ENCODE measurements around the gene SERPINB10.

The SERPINB10 gene, protein sequence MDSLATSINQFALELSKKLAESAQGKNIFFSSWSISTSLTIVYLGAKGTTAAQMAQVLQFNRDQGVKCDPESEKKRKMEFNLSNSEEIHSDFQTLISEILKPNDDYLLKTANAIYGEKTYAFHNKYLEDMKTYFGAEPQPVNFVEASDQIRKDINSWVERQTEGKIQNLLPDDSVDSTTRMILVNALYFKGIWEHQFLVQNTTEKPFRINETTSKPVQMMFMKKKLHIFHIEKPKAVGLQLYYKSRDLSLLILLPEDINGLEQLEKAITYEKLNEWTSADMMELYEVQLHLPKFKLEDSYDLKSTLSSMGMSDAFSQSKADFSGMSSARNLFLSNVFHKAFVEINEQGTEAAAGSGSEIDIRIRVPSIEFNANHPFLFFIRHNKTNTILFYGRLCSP

DNA sequence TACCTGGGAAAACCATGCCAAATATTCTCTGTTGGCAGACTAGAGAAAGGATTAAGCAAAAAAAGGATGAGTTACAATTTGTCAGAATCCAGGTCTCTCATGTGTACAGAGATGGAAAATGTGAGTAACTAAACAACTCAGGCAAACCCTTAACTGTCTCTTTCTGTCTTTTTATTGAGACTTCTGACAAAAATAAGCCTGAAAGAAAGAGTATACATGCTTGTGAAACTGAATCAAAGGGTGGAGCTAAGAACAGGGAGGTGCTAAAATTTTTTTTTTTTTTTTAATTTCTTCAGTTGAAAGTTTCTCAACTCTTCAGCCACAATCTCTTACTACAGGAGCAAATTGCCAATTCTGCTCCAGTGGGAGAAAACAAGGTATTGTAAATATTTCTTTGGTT is at the start of gene SERPINB10:
Gene SERPINB10, plus strand, starts transcription at position 295 of the 400 bp plus-strand sequence. CDS start 7,553 bp downstream, outside the sequence.
- DNase-seq = no peak

DNA sequence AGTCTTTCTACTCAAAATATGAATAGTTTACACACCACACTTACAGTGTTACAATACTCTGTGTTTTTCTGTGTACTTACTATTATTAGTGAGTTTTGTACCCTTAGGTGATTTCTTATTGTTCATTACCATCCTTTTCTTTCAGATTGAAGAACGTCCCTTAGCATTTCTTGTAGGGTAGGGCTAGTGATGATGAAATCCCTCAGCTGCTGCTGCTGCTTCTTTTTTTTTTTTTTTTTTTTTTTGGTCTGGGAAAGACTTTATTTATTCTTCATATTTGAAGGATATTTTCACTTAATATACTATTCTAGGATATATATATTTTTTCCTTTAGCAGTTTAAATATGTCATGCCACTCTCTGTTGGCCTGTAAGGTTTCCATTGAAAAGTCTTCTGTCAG is 49.3 kb upstream of the SERPINB10 start:
- no peak for DNase-seq

DNA sequence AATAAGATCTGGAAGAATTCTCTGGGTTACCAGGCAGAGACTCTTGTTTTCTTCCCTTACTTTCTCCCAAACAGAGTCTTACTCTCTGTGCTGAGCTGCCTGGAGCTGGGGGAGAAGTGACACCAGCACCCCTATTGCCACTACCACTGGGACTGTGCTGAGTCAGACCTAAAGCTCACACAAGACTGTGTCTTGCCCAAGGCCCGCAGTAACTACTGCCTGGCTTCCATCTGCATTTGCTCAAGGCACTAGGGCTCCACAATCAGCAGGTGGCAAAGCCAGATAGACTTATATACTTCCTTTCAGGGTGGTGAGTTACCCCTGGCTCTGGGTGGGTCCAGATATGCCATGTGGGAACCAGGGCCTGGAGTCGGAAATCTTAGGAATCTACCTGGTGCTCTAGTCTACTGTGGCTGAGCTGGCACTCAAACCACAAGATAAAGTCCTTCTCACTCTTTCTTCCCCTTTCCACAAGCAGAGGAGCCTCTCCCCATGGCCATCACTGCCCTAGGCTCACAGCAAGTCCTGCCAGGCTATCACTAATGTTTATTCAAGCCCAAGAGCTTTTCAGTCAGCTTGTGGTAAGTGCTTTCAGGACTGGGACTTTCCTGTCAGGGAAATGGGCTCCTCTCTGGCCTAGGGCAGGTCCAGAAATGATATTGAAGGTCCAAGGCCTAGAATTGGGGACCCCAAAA is 47.8 kb upstream of the SERPINB10 start:
- no peak for DNase-seq

DNA sequence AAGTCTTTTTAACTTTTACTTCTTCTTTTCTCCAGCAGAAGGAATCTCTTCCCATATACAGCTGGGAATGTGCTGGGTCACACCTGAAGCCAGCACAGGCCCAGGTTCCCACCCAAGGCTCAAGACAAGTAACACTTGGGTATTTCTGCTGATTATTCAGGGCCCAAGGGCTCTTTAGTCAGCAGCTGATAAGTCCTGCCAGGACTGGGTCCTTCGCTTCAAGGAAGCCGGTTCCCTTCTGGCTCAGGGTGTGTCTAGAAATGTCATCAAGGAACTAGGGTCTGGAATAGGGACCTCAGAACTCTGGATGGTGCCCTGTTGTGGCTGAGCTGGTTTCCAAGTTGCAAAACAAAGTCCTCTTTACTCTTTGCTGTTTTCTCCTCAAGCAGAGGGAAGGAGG is 47.2 kb upstream of the SERPINB10 start:
- DNase-seq = no peak

DNA sequence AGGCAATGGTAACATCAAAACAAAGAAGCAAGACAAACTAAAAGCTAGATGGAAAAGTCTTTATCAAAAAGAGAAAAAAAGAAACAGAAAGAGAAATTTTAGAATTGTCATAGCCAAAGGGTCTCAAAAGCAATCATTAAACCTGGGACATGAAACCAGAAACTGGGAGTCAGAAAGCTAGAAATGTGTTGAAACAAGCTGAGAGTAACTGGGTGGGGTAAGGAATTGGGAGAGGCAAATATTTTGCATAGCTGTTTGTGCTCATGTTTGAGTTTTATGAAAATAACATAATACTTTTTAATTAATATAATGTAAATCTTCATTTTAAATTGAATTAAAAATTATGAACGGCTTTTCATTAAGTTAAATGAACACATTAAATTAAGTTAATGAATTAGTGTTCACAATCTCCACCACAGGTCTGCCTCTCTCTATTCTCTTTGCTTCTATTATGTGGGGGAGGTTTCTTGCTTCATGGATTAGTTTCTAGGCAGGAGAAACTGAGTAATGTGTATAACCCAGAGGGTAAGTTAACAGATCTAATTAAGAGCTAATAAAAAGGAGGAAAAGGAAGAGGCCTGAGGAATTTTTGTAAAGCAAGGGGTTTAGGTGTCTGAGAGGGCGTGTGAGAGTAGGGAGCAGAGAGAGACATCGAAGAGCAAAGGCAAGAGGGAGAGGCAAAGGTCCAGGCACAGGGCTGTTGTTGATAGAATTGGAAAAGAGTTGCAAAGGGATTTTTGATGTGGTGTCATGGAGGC is 40.2 kb upstream of the SERPINB10 start:
- no peak for DNase-seq

DNA sequence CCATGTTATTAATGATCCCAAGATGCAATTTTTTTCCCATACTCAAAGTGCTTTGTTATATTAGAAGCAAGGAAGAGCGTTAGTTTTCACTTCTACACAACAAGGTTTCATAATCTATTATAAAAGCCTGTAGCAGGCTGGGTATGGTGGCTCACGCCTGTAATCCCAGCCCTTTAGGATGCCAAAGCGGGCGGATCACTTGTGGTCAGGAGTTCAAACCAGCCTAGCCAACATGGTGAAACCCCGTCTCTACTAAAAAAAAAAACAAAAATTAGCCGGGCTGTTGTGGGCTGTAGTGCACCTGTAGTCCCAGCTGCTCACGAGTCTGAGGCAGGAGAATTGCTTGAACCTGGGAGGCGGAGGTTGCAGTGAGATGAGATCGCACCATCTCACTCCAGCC is 39.2 kb upstream of the SERPINB10 start:
- no peak for DNase-seq

DNA sequence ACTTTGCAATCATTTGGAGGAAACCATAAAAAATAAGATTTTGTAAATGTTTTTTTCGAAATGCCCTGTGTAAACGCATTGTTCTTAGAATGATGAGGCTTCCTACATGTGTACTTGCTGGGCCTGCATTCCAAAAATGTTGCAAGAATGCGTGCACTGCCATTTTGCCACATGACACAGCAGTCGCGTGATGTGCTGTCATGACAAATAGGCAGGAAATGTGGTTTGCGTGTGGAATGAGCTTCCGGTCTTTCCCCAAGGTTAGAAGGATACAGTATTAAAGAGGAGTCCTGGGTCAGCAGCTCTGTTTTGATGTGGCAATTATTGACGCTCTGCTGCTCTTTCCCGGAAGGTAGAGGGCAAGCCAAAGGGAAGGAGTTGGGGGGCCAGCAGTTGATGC is 38.4 kb upstream of the SERPINB10 start:
- no peak for DNase-seq

DNA sequence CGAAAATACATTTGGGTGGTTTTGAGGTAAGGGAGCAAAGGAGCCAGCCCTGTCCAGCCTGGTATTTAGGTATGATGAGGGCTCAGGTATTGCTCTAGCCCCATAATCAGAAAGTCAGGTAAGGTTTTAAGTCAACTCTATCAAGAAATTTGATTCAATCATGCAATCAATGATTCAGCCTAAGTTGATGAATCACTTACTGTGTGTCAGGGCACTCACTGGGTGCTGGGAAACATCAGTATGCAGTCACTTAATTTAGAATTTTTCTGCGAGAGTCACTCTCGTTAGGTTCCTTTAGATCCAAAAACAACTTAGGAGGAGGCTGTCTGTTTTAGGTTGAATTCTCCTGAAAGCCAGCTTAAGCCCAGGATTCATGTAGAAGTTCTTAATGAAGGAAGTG is 37.9 kb upstream of the SERPINB10 start:
- DNase-seq = no peak

DNA sequence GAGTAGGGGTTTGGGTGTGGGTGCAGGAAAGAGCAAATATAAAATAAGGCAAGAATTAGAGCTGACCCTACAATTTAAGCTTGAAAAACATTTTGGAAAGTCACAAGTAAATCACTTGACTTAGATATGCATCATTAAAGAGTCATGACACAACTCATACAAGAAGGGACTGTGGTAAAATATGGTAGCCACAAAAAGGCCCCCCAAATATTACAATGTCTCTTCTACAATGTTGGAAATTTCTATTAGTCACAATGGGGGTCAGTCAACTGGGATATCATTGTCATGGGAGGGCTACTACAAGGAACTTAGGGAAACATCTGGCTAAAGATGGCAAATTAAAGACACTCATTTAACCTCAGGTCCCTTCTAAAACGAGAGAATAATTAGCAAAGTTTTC is 35.9 kb upstream of the SERPINB10 start:
- DNase-seq = no peak

DNA sequence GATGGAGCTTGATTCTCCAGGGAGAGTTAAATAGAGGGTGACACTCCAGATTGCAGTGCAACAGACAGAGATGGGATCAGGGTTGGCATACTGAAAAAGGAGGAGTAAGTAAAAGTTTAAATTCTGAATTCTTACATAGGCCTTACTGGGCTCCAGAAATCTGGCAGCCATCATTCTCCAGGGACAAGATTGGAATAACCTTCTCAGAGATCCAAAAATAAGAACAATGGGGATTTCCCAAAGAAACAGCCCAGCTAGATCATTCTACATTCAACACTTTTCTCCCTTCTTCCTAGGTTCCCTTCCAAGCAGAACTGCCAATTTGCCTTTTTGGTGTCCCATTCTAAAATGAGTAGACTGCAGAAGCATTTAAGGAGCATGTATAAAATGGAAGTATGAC is 35.2 kb upstream of the SERPINB10 start:
- no peak for DNase-seq

DNA sequence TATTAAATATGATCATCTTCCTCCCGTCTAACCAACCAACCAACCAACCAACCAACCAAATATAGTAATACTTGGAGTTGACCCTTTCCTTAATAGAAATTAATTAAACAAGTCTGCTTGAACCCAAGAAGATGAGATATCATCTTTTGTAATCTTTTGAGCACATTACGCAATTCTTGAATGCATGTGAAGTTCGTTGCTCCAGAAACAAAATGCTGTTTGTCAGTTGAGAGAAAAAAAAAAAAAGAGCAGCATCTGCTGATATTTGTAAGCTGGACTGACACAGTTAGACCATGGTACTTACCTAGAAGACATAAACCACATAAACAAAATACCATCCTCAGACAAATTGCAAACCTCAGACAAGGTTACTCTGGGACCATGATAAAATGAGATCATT is 29.4 kb upstream of the SERPINB10 start:
- no peak for DNase-seq

DNA sequence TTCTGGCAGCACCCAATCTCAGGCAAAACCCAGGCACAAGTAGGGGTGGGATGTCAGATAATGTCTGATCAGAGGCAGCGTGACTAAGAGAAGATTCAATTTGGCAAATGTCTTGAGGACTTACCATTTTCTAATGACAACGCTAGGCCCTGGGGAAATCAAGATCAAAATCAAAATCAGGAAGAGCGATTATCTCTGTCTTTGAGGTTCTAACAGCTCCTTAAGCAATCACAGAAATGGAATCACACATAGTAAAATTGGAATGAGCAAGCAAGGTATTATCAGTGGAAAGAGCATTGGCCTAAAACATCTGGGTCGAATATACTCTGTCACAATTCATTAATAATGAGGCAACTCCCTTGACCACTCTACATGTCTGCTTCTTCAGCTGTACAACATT is 28.8 kb upstream of the SERPINB10 start:
- no peak for DNase-seq

DNA sequence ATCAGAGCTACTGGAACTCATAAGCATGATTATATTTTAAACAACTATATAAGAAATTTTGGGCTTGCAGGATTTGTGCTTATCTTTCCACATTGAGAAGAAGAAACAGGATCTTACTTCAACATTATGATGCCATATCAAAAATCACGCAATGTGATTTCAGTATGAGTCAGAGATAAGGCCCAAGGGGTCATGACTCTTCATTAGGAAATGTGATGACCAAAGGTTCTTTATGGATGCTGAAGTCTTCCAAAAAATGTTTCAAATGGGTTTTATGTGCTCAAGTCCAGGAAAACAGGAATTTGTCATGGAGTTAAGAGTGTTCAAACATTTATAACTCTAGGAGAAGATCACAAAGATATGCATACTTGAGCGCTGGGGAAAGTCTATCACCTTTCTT is 28.0 kb upstream of the SERPINB10 start:
- DNase-seq = no peak

DNA sequence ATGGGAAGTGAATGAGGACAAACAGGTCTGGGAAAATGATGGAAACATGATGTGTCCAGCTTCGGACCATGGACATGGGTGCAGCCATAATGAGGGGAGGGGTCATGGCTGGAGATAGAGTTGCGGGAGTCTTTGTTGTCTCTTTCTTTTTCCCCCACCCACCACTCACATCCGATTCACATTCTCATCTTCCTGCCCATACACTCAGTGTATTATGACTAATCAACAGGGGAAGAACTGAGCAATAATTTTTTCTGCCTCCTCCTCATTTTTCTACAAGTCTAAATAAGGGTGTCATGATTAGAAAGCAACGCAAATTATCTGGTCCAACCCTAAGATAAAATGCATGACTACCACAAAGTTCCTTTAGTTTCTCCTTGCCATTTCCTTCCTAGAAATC is 25.9 kb upstream of the SERPINB10 start:
- no peak for DNase-seq

DNA sequence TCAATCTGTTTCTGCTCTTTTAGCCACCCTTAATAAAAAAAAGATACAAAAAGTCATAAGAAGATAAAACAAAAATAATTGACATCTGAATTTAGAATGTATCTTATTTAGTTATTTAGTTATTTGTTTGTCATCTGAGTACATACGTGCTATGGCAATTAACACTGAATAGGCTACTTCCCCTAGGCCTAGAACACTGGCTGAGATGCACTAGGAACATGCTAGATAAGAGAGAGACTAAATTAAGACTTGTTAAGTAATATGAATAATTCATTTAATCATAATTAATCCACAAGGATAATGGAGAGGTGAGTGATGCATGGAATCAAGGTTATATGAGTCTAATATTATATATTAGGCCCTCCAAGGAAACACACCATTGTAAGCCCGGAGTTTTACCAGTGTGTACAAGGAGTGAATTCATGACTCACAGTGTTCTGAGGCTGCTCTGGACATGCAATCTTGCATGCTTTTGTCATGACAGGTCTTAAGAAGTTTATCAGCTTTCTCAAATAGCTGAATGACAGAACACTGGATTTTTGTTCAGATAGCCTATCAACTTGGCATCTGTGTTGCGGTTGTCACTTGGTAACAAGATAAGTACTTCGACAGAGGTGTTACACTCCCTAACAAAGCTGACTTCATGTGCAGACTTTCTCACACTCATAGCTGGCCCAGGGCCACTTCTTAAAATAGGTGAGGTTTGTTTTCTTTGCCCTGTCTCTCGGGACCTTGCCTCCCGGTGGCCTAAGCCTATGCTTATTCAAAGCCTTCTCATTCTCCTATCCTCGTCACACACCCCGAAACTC is 25.2 kb upstream of the SERPINB10 start:
- no peak for DNase-seq

DNA sequence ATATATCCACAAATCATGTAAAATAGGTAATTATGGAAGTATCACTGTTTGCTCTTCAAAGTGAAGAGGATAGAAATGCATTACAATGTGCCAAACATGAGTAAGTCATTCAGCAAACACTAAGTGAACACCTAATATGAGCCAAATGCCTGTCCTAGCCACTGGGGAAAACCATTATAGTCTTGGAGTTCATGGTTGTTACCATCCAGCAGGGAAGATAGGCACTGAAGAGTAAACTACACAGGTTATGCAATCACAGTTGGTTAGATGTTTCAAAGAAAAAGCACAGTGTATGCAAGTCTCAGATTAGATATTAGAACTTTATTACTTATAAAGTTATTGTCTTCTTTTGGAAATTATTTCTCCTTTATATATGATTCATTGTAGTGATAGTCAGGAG is 24.1 kb upstream of the SERPINB10 start:
- no peak for DNase-seq

DNA sequence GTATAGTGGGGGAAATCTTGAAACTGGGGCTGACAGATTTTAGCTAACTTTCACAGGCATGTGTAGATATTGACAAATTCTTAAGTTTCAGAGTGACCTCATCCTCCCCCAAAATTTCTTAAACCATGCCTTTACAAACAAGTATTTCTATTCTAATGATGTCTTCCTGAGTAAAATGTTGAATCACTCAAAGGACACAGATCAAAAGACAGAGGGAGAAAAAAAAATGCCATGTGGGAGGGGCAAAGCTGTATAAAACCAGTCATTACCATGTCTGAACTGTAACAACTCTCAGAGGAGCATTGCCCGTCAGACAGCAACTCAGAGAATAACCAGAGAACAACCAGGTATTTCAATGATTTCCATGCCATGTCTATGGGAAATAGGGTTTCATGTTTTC is 20.3 kb upstream of the SERPINB10 start, which contains the start of gene SERPINB2:
Gene SERPINB2, plus strand, starts transcription at position 282 of the 400 bp plus-strand sequence. CDS start 3,740 bp downstream, outside the sequence.
- DNase-seq = no peak

DNA sequence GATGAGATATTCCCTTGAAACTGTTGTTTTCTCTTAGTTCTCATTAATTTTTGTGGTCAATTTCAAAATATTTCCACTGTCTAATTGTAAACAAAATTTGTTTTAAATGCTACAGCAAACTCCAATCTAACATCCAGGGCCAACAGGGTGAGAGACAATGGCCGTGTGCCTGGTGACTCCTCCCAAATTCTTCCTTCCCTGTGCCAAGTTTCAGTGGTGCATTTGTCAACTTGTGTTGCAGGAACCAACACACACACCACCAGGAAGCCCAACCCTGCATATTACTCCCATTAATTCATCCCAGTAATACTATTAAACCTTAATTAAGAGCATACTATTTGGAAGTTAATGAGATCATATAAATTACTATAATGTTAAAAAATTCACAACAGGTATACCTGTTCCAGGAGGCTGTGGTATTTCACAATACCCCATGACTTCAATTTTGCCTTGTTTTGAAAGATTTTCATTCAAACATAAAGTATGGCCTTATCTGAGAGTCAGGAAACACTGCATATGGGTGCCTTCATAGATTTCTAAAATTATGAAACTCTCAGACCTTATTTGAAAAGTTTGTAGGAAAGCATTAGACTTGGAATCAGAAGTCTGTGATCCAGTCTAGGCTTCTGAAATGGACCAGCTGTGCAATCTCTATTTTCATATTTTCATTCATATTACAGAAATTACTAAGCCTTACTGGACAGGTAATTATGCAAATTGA is 19.1 kb upstream of the SERPINB10 start:
- DNase-seq = no peak

DNA sequence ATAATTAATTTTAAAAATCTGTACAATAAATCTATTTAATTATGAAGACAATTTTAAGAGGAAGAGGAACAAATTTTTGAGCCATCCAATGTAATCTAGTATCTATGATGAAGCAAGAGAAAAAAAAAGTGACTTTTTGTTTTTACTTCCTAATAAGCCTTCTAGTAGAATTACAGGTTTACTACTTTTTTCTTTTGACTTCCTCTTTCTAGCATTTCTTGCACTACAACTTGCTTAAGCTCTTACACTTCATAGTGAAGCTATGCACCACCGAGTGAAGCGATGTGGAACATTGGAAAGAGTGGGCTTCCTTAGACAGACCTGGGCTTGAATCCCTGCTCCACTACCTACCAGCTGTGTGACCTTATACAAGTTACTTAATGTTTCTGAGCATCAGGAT is 18.1 kb upstream of the SERPINB10 start:
- no peak for DNase-seq

DNA sequence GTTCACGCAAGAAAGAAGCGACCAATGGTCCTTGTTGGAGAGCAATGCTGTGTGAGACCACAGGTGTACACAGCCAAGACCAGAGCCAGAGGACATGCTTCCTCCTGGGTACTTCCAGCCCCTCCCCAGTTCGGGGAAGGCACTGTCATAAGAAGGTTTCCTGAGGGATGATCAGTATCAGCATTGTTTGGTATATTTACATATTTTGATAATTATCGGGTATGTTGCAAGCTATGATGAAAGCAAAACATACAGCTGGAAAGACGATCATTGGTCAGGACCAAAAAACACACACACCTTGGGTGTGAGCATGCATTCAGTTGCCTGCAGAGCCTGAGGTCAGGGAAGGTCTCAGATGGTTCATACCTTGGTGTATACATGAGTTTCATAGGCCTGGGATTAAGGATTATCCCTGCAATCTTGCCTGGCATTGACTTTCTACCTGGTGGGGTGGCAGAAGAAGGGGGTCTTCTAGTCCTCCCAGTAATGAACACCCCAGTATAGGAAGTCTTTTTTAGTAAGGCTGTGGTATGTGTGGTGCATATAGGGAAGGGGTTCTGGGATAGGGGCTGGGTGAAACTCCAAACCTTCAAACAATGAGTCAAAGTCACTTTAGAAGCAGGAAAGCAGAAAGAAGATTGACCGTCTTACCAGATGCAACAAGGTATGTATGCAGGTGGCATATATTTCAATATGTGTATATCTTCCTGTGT is 17.4 kb upstream of the SERPINB10 start:
- DNase-seq = no peak

DNA sequence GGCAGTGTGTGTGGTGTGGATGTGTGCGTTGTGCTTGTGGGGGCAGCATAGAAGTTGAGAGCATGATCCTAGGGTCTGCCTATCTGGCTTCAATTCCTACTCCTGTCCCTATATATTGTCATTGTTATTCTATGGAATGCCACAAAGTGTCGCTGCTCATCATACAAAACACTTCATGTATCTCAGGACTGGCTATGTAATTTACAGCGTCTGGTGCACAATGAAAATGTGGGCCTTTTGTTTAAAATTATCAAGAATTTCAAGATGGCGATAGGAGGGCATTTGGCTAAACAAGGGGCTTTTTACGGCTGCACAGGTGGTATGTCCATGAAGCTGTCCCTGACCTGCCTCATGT is 16.8 kb upstream of the SERPINB10 start:
- no peak for DNase-seq

DNA sequence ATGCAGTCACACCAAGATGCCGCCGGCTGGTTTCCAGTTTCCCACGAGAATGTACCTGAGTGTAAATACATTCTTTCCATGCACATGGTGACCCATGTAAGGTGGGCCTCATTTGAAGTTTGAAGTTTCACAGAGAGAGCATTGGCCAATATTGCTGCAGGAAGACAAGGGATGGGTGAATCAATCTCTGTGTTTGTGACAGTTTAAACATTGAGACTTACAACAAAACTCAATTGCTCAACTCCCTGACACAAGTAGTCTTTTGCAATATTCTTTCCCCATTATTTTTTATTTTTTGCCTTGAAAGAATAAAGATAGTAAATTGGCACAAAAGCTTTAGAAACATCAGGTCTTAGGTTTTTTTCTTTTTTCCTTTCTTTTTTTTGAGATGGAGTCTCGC is 15.2 kb upstream of the SERPINB10 start:
- no peak for DNase-seq

All from NCI-H524 (cell line).